HG02970 (cell line): ENCODE data around the gene SHISA5.
"Not testable (repeated sequence)": the region's sequence is repeated elsewhere in the genome, so short reads cannot be mapped to it uniquely, and the experiment has no call there.

Experiments
- ATAC-seq: cut with Tn5 transposase; IDR thresholded peaks from one replicate; pipeline ENCODE4 v1.9.1; 2021; ENCODE audit warnings: mild to moderate bottlenecking, moderate library complexity, moderate number of reproducible peaks; ENCODE audit not compliant: unreplicated experiment, low FRiP score

Gene SHISA5

GRCh38 chr3:48504051-48504946 lies at the start of gene SHISA5:
TSS of gene SHISA5 (minus strand) at chr3:48504174. CDS start at chr3:48504094, 80 bp downstream.
- no peak for ATAC-seq

- ATAC-seq = no peak
Observed at GRCh38 chr3:48553361-48553760, 49.4 kb upstream of the SHISA5 start.

DNA sequence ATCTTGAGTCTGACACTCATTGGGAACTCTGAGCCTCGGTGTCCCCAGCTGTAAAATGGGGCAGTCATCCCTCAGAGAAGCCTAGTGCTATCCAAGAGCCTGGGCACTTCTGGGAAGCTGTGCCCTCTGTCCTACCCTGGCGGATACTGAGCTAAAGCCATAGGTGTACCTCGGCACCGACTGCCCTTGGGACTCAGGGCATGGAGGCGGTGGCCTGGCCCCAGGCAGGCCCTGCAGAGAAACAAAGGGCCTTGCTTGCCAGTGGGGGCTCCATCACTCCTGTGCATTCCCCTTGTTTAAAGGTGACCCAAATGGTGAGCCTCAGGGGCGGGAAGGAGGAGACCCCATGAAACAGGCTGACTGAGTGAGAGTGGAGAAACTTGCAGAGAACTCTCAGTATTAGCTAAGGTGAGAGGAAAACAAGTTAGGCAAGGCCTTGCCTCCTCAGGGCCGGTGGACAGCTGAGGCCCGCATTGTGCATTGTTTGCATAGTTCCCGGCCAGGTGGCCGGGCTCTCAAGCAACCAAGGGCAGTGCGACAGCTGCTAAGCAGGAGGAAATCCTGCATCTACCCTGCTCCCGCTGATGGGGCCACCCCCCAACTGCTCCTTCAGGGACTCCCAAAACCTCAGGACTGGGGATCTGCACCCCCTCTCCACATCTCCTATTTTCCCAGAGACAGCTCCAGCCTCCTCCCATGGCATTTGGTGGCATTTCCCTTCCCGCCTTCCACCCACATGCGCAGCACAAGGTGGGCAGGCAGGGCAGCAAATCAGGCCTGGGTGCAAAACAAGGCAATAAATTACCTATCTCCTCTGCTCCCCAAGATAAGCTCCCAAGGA lies 48.4 kb upstream of the SHISA5 start:
- ATAC-seq = no peak

DNA sequence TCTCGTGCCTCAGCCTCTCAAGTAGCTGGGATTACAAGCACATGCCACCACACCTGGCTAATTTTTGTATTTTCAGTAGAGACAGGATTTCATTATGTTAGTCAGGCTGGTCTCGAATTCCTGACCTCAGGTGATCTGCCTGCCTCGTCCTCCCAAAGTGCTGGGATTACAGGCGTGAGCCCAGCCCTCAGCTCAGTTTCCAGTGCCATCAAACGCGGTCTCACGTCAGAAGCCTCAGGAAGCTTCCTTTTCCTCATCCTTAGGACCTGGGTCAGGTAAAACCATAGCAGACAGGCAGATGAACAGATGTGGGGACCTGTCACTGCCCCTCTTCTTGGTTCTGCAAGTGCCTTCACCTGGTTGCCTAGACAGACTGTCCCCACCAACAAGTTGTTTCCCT lies 47.7 kb upstream of the SHISA5 start:
- ATAC-seq = not testable (repeated sequence)

DNA sequence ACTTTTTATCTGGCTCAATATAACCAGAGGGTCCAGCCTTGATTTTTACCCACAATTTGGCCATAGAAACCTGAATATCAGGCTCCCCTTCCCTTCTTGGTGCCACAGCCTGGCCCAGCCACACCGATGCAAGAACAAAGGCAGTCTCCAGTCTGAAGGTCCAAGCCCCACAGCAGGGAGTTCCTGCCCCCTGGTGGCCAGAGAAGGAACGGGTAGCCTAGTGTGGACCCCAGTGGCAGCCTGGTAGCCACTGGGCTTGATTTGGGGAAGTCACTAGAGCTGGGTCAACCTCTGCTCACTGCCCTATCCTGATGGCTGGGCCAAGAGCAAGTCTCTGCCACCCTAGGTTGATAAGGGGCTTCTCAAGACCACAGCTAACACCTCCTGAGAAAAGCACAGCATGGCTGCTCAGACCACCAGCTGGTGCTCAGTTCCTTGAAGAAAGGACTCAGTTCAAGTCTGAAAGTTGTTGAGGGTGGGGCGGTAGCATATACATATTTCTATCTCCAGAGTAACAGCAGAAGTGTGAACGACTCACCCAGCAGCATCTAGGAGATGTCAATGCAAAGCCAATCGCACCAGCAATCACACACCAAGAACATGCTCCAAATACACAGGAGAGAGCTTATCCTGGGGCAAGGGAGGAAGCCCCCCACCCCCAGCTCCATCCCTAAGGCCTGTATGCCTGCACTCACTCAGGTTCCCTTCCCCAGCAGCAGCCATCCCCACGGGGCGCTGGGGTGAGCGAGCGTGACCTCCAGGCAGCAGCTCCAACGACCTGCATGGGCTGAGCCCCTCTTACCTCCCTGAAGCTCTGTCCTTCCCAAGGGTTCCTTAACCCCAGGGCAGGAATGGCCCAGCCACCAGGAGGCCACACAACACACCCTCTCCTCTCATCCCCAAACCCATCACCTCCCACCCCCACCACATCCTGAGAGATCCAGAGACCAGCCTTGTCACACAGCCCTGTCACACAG lies 45.0 kb upstream of the SHISA5 start:
- ATAC-seq = no peak

- ATAC-seq = no peak
Observed at GRCh38 chr3:48548126-48548525, 44.2 kb upstream of the SHISA5 start.

DNA sequence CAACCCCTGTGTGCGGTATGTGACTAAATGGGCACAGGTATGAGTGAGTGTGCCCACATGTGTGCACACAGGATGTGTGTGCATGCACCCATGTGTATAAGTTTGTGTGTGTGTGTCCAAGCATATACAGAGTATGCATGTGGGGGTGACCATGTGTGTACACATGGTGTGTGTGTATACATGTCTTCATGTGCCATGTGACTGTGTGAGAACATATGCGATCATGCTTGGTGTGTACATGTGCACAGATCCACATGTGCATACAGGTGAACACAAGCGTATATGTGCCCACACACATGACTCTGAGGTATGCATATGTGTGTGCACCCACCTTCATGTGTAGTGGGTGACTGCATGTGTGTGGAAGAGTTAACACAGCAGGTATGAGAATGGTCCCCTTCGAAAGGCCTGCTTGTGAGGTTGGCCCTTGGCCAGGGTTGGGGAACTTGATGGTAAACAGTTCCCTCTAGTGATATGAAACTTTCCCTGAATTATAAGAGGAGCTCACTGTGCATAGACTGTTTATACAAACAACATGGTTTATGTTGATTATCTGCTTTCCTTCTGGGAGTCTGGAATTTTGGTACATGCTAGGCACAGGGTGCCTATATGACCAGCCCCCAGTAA lies 42.3 kb upstream of the SHISA5 start:
- no peak for ATAC-seq

- ATAC-seq = no peak
Observed at GRCh38 chr3:48544141-48544540, 40.2 kb upstream of the SHISA5 start.

GRCh38 chr3:48543271-48543866 lies 39.4 kb upstream of the SHISA5 start:
- no peak for ATAC-seq

GRCh38 chr3:48538451-48538850 lies 34.5 kb upstream of the SHISA5 start:
- ATAC-seq = no peak

GRCh38 chr3:48536785-48537184 lies 32.8 kb upstream of the SHISA5 start:
- ATAC-seq = no peak

DNA sequence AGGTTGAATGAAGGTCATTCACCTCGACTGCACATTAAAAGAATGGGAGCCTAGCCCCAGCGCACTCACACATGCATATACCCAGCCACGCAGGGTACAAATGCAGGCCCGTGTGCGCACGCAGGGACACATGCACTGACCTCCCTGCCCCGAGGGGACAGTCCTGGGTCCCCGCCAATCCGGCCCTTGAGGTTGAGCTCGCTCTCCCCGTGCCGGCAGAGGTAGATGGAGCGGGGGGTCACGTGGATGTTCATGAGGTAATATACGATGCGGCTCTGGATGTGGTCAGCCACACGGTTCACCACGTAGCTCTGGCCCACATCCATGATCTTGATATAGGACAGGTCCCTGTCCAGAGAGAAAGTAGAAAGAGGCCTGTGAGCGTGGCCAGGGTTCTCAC lies 32.1 kb upstream of the SHISA5 start:
- ATAC-seq = no peak

GRCh38 chr3:48535578-48535977 lies 31.6 kb upstream of the SHISA5 start:
- no peak for ATAC-seq

- ATAC-seq = no peak
Observed at GRCh38 chr3:48532977-48533337, 29.0 kb upstream of the SHISA5 start.

DNA sequence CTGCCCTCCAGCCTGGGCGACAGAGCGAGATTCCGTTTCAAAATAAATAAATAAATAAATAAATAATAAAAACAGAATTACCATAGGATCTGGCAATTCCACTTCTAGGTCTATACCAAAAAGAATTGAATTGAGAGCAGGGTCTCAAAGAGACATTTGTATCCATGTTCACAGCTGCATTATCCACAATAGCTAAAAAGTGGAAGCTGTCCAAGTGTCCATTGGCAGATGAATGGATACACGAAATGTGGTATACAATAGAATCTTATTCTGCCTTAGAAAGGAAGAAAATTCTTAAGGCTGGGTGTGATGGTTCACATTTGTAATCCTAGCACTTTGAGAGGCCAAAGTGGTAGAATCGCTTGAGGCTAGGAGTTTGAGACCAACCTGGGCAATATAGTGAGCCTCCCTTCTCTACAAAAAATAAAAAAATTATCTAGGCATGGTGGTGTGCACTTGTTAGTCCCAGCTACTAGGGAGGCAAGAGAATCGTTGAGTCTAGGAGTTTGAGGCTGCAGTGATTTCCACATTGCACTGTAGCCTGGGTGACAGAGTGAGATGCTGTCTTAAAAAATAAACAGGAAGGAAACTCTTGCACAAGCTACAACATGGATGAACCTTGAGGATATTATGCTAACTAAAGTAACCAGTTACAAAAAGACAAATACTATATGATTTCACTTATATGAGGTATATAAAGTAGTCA lies 28.4 kb upstream of the SHISA5 start:
- ATAC-seq = no peak

DNA sequence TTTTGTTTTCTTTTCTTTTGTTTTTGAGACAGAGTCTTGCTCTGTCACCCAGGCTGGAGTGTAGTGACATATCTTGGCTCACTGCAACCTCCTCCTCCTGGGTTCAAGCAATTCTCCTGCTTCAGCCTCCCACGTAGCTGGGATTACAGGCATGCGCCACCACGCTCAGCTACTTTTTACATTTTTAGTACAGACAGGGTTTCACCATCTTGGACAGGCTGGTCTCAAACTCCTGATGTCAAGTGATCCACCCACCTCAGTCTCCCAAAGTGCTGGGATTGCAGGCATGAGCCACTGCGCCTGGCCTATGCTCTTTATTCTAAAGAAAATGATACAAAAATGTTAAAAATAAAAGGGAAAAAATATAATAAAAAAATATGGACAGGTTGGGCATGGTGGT lies 26.7 kb upstream of the SHISA5 start:
- not testable (repeated sequence) for ATAC-seq

DNA sequence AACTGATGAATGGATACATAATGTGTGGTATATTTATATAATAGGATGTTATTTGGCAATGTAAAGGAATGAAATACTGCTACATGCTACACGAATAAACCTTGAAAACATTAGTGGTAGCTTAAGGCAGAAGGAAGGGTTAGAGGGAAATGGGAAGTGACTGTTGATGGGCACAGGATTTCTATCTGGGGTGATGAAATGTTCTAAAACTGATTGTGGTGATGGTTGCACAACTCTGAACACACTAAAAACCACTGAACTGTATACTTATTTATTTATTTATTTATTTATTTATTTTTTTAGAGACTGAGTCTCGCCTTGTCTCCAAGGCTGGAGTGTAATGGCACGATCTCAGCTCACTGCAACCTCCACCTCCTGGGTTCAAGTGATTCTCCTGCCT lies 24.8 kb upstream of the SHISA5 start:
- no peak for ATAC-seq

DNA sequence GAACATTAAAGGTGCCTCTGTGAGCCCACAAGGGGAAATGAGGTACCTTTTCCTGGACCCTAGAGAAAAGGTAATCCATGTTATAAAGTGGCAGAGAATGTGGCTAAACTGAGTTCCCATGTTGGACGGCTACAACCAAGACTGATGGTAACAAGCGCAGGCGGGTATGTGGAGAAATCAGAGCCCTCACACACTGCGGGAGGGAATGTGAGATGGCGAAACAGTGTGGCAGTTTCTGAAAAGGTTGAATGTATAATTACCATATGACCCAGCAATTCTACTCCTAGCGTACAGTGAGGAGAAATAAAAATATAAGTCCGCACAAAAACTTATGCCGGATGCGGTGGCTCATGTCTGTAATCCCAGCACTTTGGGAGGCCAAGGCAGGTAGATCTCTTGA lies 24.1 kb upstream of the SHISA5 start:
- no peak for ATAC-seq

GRCh38 chr3:48524970-48525369 lies 21.0 kb upstream of the SHISA5 start:
- ATAC-seq = no peak
